HCT116 (cell line): ENCODE data around the gene MUC20. TPM values are rescaled to one million over a fixed set of nuclear protein-coding genes. Genes with fewer than 3 reads are reported as not detected.

Experiments used
- ATAC-seq: fragments of 200-7000 bp; cut with Tn5 transposase; 2 replicates; pipeline ENCODE4 v1.9.1; 2020; ENCODE audit warnings: mild to moderate bottlenecking, moderate library complexity
- BruUV-seq: library from RNA; stranded (reverse); fragments of 400-500 nt; replicated peaks from 2 replicates; lab custom pipeline; 2021; lab: Mats Ljungman, UMichigan
- CTCF ChIA-PET: fragments of 300-600 bp; sonication (Branson Sonifier 250); formaldehyde crosslinking; loops from one replicate; lab custom pipeline; 2021; ENCODE audit warnings: antibody characterized with exemption; lab: Charles Lee
- POLR2A ChIA-PET: fragments of 300-600, 350-600 bp; sonication (Branson Sonifier 250); formaldehyde crosslinking; loops from one replicate; lab custom pipeline; 2021; ENCODE audit warnings: antibody characterized with exemption; lab: Charles Lee
- RAD21 ChIA-PET, 2 experiments: fragments of 300-600 bp; sonication (Branson Sonifier 250); formaldehyde crosslinking; loops; one replicate each; lab custom pipeline; 2023; ENCODE audit warnings: low total read pairs in 2 of 2; ENCODE audit not compliant: uncharacterized antibody in 2 of 2, unreplicated experiment in 2 of 2, low non-redundant PET in 1 of 2; lab: Charles Lee
- DNase-seq: peaks from one replicate; pipeline ENCODE4 v3.0.0-alpha.2; 2010; ENCODE audit warnings: low read depth, low spot score
- H2AFZ ChIP-seq: fragments of 200-600 bp; shearing (Covaris generic), sonication (generic); 2 replicates; pipeline ENCODE4 v1.6.1; 2017; ENCODE audit warnings: low read depth, mixed run types, mixed read lengths, antibody characterized with exemption, low read length; ENCODE audit not compliant: poor library complexity, severe bottlenecking
- H3K27ac ChIP-seq: 2 replicates; pipeline ENCODE4 v1.5.1; 2012; ENCODE audit warnings: low read depth, low read length
- H3K27me3 ChIP-seq: fragments of 200-600 bp; sonication (generic); 2 replicates; pipeline ENCODE4 v1.6.1; 2016; ENCODE audit warnings: mixed run types, low read length, mixed read lengths; ENCODE audit not compliant: insufficient read depth
- H3K36me3 ChIP-seq, 2 experiments: fragments of 200-500 bp in 1 of 2; fragments of 200-600 bp in 1 of 2; sonication (Bioruptor generic) in 1 of 2; sonication (generic) in 1 of 2; 2 replicates each; pipeline versions ENCODE4 v1.5.1 to v1.6.1; 2014 to 2016; ENCODE audit warnings: low read length in 2 of 2, inconsistent platforms in 1 of 2, mixed read lengths in 1 of 2, mixed run types in 1 of 2; ENCODE audit not compliant: insufficient read depth in 2 of 2, control insufficient read depth in 1 of 2
- H3K4me1 ChIP-seq, 2 experiments: fragments of 200-600 bp in 1 of 2; sonication (generic) in 1 of 2; 2 replicates each; pipeline versions ENCODE4 v1.5.1 to v1.6.1; 2012 to 2017; ENCODE audit warnings: low read length in 2 of 2, inconsistent platforms in 1 of 2, mild to moderate bottlenecking in 1 of 2, mixed read lengths in 1 of 2, mixed run types in 1 of 2, moderate library complexity in 1 of 2; ENCODE audit not compliant: insufficient read depth in 2 of 2, control insufficient read depth in 1 of 2
- H3K4me2 ChIP-seq: fragments of 200-600 bp; sonication (generic); 2 replicates; pipeline ENCODE4 v1.6.1; 2017; ENCODE audit warnings: mixed run types, low read length, mixed read lengths
- H3K4me3 ChIP-seq, 2 experiments: fragments of 200-600 bp in 1 of 2; sonication (generic) in 1 of 2; replicated peaks in 1 of 2; 2 replicates each; pipeline ENCODE4 v1.5.1; 2011 to 2016; ENCODE audit warnings: low read length in 2 of 2, control low read depth in 1 of 2, low read depth in 1 of 2, mild to moderate bottlenecking in 1 of 2, mixed read lengths in 1 of 2, mixed run types in 1 of 2
- H3K79me2 ChIP-seq: fragments of 200-600 bp; sonication (generic); 2 replicates; pipeline ENCODE4 v1.6.1; 2017; ENCODE audit warnings: mild to moderate bottlenecking, mixed run types, low read length, moderate library complexity, mixed read lengths; ENCODE audit not compliant: insufficient read depth
- H3K9ac ChIP-seq: fragments of 200-600 bp; sonication (generic); 2 replicates; pipeline ENCODE4 v1.6.1; 2016; ENCODE audit warnings: low read length, mixed read lengths
- H3K9me2 ChIP-seq: fragments of 200-600 bp; sonication (generic), shearing (Covaris generic); 2 replicates; pipeline ENCODE4 v1.6.1; 2017; ENCODE audit warnings: mixed run types, mild to moderate bottlenecking, moderate library complexity; ENCODE audit not compliant: insufficient read depth
- H3K9me3 ChIP-seq, 2 experiments: fragments of 200-500 bp in 1 of 2; fragments of 200-600 bp in 1 of 2; sonication (Bioruptor generic) in 1 of 2; sonication (generic) in 1 of 2; 2 replicates each; pipeline ENCODE4 v1.6.1; 2014 to 2017; ENCODE audit warnings: low read length in 2 of 2, mixed read lengths in 2 of 2, inconsistent platforms in 1 of 2, low read depth in 1 of 2, mild to moderate bottlenecking in 1 of 2, mixed run types in 1 of 2, moderate library complexity in 1 of 2; ENCODE audit not compliant: control insufficient read depth in 1 of 2, insufficient read depth in 1 of 2
- H4K20me1 ChIP-seq: fragments of 200-600 bp; sonication (generic), shearing (Covaris generic); 2 replicates; pipeline ENCODE4 v1.6.1; 2017; ENCODE audit warnings: mixed run types, mild to moderate bottlenecking, moderate library complexity; ENCODE audit not compliant: insufficient read depth
- CBX3 ChIP-seq: IDR thresholded peaks from 2 replicates; pipeline ENCODE4 v1.6.1; 2012; ENCODE audit warnings: low read depth
- CEBPB ChIP-seq: IDR thresholded peaks from 2 replicates; pipeline ENCODE4 v1.6.1; 2012; ENCODE audit warnings: low read depth
- EGR1 ChIP-seq: IDR thresholded peaks from 2 replicates; pipeline ENCODE4 v1.6.1; 2012; ENCODE audit warnings: low read depth
- ELF1 ChIP-seq: IDR thresholded peaks from 2 replicates; pipeline ENCODE4 v1.6.1; 2012; ENCODE audit warnings: low read depth, borderline replicate concordance
- EZH2 ChIP-seq: fragments of 200-600 bp; sonication (generic); IDR thresholded peaks from 2 replicates; pipeline ENCODE4 v1.6.1; 2017; ENCODE audit warnings: antibody characterized with exemption, mixed run types
- EZH2phosphoT487 ChIP-seq: fragments of 200-600 bp; IDR thresholded peaks from 2 replicates; pipeline ENCODE4 v1.6.1; 2018; ENCODE audit warnings: antibody characterized with exemption, borderline replicate concordance
- JUND ChIP-seq: IDR thresholded peaks from 2 replicates; pipeline ENCODE4 v1.6.1; 2012
- POLR2A ChIP-seq: IDR thresholded peaks from 2 replicates; pipeline ENCODE4 v1.7.0; 2011; ENCODE audit warnings: borderline replicate concordance; ENCODE audit not compliant: insufficient read depth, insufficient read length; ENCODE audit errors: extremely low read depth
- POLR2AphosphoS5 ChIP-seq: IDR thresholded peaks from 2 replicates; pipeline ENCODE4 v1.6.1; 2011; ENCODE audit warnings: mild to moderate bottlenecking, low read depth, low read length, moderate library complexity
- RAD21 ChIP-seq: IDR thresholded peaks from 2 replicates; pipeline ENCODE4 v1.6.1; 2012; ENCODE audit warnings: low read depth, mild to moderate bottlenecking
- SIN3A ChIP-seq: IDR thresholded peaks from 2 replicates; pipeline ENCODE4 v1.6.1; 2012; ENCODE audit warnings: low read depth
- SRF ChIP-seq: IDR thresholded peaks from 2 replicates; pipeline ENCODE4 v1.6.1; 2012; ENCODE audit warnings: low read depth
- TCF7L2 ChIP-seq: IDR thresholded peaks from 2 replicates; pipeline ENCODE4 v1.7.0; 2011; ENCODE audit warnings: borderline replicate concordance, inconsistent platforms; ENCODE audit not compliant: insufficient read depth, insufficient read length; ENCODE audit errors: extremely low read depth
- YY1 ChIP-seq: IDR thresholded peaks from 2 replicates; pipeline ENCODE4 v1.6.1; 2011; ENCODE audit warnings: low read length, low read depth, moderate library complexity, mild to moderate bottlenecking; ENCODE audit not compliant: insufficient replicate concordance; ENCODE audit errors: extremely low read depth
- ZFX ChIP-seq: fragments of 450-650 bp; IDR thresholded peaks from 2 replicates; pipeline ENCODE4 v1.6.1; 2017
- ZNF274 ChIP-seq: fragments of 200-500 bp; sonication (Bioruptor generic); IDR thresholded peaks from 2 replicates; pipeline ENCODE4 v1.6.1; 2014; ENCODE audit warnings: mild to moderate bottlenecking, low read depth, low read length, inconsistent platforms
- intact Hi-C: fragments of 100-400 bp; cut with micrococcal nuclease; formaldehyde crosslinking; loops from 2 replicates; pipeline ENCODE4 v1.10.0; 2022
- total RNA-seq: library from RNA; stranded (reverse); gene quantifications from one replicate; pipeline ENCODE4 v1.2.1, GENCODE V29; 2021; ENCODE audit not compliant: unreplicated experiment
- TF ChIP-seq, protein P1 (sequence below): IDR thresholded peaks from 2 replicates; pipeline ENCODE4 v1.6.1; 2012
- TF ChIP-seq, protein P2 (sequence below), 3 experiments: fragments of 200-600 bp in 1 of 3; sonication (generic) in 1 of 3; IDR thresholded peaks in 2 of 3; conservative IDR thresholded peaks in 1 of 3; 2 replicates each; pipeline ENCODE4 v1.5.1; 2012 to 2017; ENCODE audit warnings: low read depth in 2 of 3, low read length in 2 of 3, antibody characterized with exemption in 1 of 3, borderline replicate concordance in 1 of 3, control low read depth in 1 of 3, mild to moderate bottlenecking in 1 of 3, mixed read lengths in 1 of 3, mixed run types in 1 of 3, moderate library complexity in 1 of 3; ENCODE audit not compliant: insufficient read depth in 1 of 3
- TF ChIP-seq, protein P3 (sequence below): IDR thresholded peaks from 2 replicates; pipeline ENCODE4 v1.6.1; 2011; ENCODE audit warnings: mild to moderate bottlenecking, low read length, moderate library complexity; ENCODE audit not compliant: insufficient replicate concordance; ENCODE audit errors: extremely low read depth

The MUC20 gene
- total RNA-seq, 1 experiment from 2014 or later = 2.4 TPM

DNA sequence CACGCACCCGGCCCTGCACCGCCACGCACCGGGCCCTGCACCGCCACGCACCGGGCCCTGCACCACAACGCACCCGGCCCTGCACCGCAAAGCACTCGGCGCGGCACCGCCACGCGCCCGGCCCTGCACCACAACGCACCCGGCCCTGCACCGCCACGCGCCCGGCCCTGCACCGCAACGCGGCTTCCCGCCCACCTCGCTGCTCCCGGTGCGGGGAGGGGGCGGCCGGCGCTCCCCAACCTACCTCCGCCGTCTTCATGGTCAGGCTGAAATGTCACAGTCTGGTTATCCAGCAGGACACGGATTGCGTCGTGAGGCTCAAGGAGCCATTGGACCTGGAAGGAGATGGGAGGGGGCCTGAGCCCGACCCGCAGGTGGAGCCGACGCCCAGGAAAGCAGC, 41.8 kb downstream of the MUC20 start:
- no peak for DNase-seq
- Histone ChIP-seq H3K79me2 (no peaks in the 10 kb centered on the region), H3K9me3 (no peaks in the 10 kb centered on the region), H3K27me3 (no peaks in the 10 kb centered on the region), H3K9me2 (no peaks in the 10 kb centered on the region), H3K9ac (no peak overlapping the region), H3K27ac (no peak overlapping the region), H3K4me3 (no peak overlapping the region), H3K4me2 (no peak overlapping the region), H2AFZ (no peak overlapping the region), H3K36me3 (no peaks in the 10 kb centered on the region), H4K20me1 (no peaks in the 10 kb centered on the region), H3K4me1 (no peaks in the 10 kb centered on the region)
- TF ChIP-seq CEBPB = no peak
- no peak for TF ChIP-seq ZNF274
- TF ChIP-seq, protein P1, sequence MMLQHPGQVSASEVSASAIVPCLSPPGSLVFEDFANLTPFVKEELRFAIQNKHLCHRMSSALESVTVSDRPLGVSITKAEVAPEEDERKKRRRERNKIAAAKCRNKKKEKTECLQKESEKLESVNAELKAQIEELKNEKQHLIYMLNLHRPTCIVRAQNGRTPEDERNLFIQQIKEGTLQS = no peak
- TF ChIP-seq SRF = no peak
- no peak for TF ChIP-seq EZH2phosphoT487
- TF ChIP-seq ZFX = no peak
- no peak for TF ChIP-seq YY1
- TF ChIP-seq RAD21 = no peak
- TF ChIP-seq SIN3A = no peak
- TF ChIP-seq TCF7L2 = no peak
- no peak for TF ChIP-seq POLR2AphosphoS5
- TF ChIP-seq ELF1 = no peak
- TF ChIP-seq EZH2 = no peak
- TF ChIP-seq CBX3 = no peak
- TF ChIP-seq JUND = no peak
- no peak for TF ChIP-seq POLR2A
- TF ChIP-seq EGR1 = no peak
- TF ChIP-seq, protein P2, sequence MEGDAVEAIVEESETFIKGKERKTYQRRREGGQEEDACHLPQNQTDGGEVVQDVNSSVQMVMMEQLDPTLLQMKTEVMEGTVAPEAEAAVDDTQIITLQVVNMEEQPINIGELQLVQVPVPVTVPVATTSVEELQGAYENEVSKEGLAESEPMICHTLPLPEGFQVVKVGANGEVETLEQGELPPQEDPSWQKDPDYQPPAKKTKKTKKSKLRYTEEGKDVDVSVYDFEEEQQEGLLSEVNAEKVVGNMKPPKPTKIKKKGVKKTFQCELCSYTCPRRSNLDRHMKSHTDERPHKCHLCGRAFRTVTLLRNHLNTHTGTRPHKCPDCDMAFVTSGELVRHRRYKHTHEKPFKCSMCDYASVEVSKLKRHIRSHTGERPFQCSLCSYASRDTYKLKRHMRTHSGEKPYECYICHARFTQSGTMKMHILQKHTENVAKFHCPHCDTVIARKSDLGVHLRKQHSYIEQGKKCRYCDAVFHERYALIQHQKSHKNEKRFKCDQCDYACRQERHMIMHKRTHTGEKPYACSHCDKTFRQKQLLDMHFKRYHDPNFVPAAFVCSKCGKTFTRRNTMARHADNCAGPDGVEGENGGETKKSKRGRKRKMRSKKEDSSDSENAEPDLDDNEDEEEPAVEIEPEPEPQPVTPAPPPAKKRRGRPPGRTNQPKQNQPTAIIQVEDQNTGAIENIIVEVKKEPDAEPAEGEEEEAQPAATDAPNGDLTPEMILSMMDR (IDR thresholded peaks at IDR 0.05 in 2 of 3, conservative IDR thresholded peaks at IDR 0.05 in 1 of 3; ENCODE audit: borderline replicate concordance in 1 of 3, insufficient read depth in 1 of 3, low read depth in 2 of 3, low read length in 2 of 3) = no peak
- TF ChIP-seq, protein P3, sequence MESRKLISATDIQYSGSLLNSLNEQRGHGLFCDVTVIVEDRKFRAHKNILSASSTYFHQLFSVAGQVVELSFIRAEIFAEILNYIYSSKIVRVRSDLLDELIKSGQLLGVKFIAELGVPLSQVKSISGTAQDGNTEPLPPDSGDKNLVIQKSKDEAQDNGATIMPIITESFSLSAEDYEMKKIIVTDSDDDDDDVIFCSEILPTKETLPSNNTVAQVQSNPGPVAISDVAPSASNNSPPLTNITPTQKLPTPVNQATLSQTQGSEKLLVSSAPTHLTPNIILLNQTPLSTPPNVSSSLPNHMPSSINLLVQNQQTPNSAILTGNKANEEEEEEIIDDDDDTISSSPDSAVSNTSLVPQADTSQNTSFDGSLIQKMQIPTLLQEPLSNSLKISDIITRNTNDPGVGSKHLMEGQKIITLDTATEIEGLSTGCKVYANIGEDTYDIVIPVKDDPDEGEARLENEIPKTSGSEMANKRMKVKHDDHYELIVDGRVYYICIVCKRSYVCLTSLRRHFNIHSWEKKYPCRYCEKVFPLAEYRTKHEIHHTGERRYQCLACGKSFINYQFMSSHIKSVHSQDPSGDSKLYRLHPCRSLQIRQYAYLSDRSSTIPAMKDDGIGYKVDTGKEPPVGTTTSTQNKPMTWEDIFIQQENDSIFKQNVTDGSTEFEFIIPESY = no peak
- intact Hi-C loops = no loop called here
- CTCF ChIA-PET = no interaction called here
- POLR2A ChIA-PET = no interaction called here
- ATAC-seq = no peak
- BruUV-seq = no TSS peak
- RAD21 ChIA-PET = no interaction called here
